Measurements from ENCODE around the gene MGAT4C.
"Not testable (repeated sequence)": the region's sequence is repeated elsewhere in the genome, so short reads cannot be mapped to it uniquely, and the experiment has no call there.

MGAT4C gene

DNA sequence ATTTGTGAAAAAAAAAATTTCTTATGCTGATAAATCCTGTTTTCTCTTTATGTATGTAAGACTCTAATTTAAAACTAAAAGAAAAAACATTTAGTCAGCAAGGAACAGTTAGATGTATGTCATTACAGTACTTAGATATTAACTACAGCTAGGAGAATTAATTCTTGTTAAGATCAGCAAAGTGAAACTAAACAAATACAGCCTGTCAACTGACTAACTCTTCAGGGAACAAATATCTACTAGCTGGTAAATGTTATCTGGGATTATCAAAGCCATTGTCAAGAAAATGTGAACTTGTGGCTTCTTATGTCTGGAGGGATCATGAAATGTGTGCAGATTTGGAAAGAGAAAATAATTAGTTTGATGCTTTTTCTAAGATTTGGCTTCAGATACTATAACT is 27.5 kb downstream of the MGAT4C start:
- peak; percentile 80 for FAIRE-seq

DNA sequence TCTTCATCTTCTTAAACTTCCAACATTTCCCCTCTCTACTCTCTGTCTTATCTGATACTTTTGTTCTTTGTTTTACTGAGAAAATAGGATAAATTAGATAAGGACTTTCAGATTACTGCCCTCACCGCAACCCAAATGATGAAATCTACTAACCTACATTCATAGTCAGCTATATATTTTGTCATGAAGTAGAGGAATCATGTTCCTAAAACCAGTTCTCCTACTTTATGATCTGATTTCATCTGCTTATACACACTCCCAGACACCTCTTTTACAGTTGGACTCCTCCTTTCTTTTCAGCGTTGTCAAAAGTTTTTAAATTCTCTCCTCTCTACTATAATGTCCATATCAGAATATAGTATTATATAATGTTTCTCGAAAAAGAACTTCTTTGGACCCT is 29.7 kb downstream of the MGAT4C start:
- FAIRE-seq = no peak

DNA sequence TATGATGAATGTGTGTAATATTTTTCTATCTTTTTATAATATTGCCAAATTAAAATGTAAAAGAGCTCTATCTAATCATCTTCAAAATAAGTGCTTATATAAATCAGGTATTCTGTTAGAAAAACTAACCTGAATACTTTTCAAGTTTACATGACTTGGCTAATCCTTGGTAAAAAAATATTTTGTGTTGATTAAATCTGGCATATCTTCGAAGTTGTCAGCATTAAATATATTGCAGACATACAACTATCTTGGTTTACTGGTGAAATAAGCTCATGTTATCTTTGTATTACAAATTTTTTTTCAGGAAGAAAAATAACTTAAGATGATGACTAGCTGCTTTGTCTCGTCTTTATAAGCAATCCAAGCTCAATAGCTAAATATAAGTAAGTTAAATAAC is 39.6 kb downstream of the MGAT4C start:
- FAIRE-seq = no peak

DNA sequence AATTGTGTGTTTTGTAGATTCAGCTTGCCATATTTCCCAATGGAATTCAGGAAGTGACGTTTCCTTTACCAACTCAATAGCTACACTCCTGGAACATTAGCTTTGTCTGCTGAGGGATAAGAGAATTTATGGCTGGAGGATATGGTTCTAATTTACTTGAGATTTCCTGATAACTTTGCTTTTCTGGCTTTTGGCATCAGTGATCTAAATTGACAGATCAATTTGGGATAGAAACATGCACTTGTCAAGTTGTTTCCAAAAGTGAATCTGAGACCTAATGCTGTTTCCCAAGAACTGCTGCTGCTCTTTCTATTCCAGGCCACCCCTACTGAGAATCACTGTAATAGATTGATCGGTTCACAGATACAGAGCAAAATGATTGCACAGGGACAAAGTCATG is 43.2 kb downstream of the MGAT4C start:
- no peak for FAIRE-seq

DNA sequence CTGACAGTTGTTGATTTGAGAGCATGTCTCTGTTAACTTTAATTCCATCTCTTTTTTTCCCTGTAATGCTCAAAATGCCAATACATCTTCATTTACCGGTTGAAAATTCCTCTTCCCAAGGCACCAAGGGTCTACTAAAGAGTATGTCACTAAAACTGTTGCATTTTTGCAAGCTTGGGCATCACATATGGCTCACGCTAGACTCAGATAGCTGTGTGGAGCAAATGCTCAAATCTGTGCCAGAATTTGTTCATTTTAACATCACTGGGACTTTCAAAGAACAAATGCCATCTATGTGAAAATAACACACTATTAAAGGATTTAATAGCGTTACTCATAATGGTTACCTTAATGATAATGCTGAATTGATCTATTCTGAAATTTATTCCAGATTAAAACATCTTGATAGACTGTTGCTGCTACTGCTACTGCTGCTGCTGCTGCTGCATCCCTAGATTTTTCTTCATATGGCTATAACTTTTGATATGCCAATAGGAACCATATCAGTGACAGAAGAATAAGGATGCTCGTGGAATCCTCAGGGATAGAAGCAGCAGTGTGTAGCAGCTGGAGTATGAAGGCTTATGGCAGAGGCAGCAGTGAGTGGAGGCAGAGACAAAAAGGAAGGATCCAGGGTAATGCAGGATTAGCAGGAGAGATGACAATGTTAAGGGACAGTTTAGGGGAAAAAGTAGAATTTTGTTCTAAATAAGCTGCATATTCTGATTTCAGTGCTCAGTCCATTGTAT is 57.3 kb downstream of the MGAT4C start:
- no peak for FAIRE-seq

DNA sequence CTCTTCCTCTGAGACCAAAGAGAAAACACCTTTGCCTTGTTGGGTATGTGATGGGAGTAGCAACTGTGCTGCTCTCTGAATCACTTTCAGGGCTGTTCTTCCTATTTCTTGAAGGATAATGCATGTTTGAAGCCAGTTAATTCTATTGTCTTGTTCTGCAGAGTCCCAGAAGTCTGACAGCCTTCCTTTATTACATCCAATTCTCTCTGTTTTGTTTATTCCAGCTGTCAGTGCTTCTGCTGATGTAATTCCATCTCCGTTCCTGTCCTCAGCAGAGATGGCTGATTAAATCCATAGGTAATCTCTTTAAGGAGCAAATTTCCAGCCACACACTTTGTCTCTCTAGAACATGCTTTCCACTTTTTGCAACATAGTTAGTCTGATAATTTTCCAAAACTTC is 59.7 kb downstream of the MGAT4C start:
- no peak for FAIRE-seq

DNA sequence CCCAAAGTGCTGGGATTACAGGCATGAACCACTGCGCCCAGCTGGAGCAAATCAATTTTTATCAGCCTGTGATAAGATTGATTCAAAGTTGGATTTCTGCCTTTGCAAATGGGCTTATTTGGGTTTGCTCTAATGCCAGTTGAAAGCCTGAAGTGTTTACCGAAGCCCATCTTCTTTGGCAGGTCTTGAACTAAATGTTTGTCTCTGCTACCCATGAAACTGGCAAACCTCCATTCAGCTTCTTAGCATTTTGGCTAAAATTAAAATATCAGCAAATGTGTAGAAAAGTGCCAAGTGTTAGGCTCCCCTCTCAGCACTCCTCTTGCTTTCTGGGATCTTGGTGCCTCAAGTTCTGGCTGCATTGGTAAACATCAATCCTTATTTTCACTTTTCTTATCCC is 61.5 kb downstream of the MGAT4C start:
- no peak for FAIRE-seq

DNA sequence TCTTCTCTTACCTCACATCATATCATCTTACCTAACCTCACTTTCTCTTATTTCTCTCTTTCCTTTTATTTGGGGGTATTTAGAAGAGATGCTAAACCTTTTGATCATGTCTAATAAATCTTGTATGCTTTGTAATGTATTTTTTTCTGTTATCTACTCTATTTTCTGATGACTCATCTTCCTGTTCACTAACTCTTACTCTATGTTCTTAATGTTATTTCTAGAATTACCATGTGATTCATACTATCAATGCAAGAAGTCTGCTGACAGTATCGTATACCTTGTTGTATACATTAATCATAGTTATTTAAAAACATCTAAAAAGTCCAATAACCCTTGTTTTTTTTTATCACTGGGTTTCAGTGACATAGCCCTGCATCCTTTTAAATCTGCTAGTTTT is 62.3 kb downstream of the MGAT4C start:
- no peak for FAIRE-seq

DNA sequence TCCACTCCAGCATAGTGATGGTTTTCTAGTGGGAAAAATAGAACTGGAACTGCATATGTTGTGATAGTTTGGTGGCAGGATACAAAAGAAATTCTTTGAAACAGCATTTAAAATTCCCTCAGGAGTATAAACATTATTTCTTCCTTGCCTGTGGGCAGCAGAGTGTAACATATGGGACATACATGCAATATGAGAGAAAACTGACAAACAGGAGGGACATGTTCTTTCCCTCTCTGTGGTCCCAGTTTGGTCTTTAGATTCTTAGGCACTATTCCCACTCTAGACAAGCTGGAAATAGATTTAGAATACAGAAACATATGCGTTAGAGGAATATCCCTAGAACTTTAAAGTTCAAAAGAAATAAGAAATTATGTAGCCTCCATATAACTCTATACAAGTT is 68.0 kb downstream of the MGAT4C start:
- FAIRE-seq = no peak

DNA sequence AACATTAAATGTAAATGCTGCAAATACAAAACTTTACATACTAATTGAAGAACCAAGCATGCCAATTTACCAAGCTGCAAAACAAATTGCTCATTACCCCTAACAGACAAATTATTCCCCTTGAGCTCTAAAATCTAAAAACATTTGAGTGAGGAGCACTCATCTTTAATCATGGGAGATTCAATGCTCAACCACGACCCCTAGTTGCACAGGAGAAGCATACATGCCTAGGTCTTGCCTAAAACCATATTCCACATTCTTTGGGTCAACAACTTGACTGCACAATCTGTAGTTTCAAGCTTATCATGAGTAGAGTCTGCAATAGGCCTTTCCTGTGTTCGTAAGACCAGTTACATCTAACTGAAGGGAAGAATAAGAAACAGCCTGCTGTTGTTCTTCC is 69.7 kb downstream of the MGAT4C start:
- FAIRE-seq = no peak

DNA sequence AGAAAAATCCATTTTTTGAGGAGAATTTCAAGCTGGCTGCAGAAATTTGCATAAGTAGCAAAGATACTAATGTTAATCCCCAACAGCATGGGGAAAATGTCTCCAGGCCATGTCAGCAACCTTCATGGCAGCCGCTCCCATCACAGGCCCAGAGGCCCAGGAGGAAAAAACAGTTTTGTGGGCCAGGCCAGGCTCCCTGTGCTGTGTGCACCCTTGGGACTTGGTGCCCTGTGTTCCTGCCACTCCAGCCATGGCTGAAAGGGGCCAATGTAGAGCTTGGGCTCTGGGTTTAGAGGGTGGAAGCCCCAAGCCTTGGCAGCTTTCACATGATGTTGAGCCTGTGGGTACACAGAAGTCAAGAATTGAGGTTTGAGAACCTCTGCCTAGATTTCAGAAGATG is 76.3 kb downstream of the MGAT4C start:
- FAIRE-seq = no peak

DNA sequence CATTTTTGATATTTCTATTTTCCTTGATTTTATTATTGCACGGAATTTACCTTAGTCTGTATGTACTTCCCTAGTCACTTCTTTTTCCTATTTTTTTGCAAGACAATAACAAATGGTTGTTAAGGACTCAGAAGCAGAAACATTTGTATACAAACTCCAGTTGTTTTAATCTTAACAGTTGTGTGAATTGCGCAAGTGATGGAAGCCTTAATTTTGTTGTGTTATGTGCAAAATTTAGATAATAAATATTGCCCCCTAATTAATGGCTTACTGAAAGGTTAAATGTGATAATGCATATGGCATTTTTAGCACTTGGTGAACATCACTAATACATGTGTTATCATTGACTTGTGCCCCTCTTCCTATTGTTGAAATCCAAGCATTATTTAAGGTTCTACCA is 82.0 kb downstream of the MGAT4C start:
- no peak for FAIRE-seq

DNA sequence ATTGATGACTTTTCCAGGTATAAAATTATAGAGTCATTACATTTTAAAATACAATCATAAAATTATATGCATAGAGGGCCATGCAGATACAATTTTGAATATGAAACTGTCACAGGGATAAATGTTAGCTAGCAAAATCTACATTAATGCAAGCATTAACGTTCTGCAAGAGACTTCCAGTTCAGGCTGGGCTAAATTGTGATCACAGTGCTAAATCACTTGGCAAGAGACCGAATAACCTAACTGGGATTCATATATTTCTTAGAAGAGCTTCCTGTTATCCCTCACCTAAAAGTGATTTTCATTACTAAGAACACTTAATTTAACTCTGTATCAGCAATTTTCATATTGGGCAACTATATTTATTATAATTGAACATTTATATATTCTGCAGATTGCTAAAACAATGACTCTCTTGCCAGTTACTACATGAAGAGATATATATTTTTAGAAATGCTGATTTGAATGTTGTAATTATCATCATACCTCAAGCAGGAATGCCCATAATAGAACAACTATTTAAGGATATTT is 83.2 kb downstream of the MGAT4C start:
- no peak for FAIRE-seq

DNA sequence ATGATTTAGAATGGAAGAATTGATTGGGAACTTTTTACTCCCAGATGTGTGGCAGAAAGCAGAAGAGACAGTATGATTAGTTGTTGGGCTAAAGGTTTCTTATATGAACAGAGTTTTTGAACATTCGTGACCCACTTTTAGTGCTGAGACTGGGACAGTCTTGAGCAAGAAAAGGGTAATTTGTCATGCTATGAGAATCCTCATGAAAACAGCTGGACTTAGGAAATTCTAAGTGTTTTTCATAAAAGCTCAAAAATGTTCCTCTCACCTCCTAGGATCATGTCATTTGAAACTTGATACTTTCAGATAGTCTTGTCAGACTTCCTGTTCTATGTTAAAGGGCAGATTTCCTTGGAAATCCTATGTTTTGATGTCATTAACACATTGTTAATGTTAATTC is 86.1 kb downstream of the MGAT4C start:
- no peak for FAIRE-seq

DNA sequence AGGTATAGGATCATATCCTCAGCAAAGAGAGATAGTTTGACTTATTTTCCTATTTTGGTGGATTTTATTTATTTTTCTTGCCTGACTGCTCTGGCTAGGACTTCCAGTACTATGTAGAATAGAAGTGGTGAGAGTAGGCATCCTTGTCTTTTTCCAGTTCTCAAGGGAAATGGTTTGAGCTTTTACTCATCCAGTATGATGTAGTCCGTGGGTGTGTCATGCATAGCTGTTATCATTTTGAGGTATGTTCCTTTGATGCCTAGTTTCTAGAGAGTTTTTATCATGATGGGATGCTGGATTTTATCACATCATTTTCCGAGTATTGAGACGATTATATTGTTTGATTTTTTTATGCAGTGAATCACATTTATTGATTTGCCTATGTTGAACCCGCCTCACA is 97.2 kb downstream of the MGAT4C start:
- no peak for FAIRE-seq

DNA sequence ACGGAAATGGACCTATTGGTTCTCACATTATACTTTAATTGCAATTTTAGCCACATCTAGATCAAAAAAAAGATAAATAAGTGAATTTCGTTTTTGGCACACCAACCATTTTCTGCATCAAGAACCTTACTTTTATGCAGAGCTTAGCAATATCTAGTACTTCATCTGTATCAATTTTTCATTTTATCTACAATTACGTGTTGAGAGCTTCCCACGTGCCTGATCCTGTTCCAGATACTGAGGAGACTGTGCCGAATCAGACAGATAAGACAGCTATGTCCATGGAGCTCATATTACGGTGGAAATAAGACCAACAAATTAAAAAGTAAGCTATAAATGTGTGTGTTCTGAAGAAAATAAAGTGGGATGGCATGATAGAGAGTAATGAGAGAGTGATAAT is 101.6 kb downstream of the MGAT4C start:
- FAIRE-seq = no peak

DNA sequence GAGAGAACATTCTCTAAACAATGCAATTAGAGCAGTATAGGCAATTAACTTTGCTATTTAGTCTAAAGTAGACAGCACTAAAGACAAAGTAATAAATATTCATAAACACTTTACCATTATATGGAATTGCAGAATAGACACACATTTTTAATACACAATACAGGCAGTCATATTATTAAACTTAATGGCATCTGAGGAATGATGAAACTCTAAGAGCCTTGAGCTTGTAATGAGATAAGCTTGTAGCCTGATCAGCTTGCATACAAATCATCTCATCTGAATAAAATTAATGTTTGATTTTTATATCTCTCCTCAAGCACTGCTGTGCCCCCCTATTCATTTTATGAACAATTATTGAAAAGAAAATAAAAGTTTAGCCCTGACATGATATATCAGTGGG is 107.6 kb downstream of the MGAT4C start:
- FAIRE-seq = no peak

DNA sequence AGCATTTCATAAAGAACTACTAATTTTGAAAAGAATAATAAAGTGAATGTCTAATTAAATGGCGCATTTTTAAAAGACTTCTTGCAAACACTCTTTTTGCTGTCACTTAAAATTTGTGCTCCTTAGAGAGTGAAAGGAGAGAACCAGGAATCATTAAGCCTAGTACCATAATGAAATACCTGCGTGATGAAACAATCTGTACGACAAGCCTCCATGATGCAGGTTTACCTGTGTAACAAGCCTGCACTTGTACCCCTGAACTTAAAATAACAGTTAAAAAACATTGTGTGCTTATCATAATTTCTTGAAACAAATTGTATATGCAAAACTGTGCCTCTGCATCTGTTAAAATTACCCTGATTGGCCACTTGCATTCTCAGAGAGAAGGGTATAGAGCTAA is 108.1 kb downstream of the MGAT4C start:
- no peak for FAIRE-seq

DNA sequence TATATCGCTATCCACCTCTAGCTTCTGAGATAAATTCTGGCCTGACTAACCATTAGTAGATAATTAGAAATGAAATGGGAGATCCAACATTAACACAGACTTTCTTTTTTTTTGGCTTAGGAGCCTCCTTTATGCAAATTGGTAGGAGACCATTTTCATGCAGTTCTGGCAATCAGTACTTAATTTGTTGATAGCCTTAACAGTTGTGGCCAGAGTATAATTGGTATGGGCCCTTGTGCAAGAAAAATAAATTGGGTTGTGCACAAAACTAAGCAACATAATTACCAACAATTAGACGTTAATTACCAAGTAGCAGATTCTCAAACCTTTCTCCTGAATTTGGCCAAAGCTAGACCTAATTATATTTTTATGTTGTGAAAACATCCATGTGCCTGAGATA is 111.0 kb downstream of the MGAT4C start:
- FAIRE-seq = no peak

DNA sequence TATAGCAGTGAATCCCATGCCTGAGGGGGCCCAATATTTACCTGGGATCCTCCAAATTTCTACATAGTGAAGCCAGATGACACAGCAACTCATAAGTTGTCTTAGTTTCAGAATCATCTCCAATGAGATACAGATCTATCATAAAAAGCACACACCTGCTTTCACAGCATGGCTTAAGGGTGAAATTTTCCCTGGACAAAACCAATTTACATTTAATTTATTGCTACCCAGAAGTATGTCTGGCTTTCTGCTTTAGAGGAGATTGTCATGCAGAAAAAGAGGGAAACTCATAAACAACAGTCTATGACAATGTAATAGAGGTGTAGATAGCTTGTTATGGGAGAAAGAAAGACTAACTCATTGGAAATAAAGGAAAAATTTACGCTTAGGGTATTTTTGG is 113.0 kb downstream of the MGAT4C start:
- no peak for FAIRE-seq

DNA sequence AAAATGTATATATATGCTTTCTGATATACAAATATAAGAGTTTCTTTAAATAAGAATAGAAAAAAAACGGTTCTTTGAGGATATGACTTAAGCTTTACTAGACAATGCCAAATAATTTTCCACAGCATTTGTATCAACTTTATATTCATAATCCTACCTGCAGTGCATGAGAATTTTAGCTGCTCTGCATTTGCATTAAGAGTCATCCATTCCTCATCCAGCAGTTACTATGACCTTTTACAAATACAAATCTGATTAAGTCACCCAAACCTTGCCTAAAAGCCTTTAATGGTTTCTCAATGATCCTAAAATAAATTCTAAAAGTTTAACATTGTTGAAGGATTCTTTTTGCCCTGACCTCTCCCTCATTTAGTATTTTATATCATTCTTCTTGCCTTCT is 116.5 kb downstream of the MGAT4C start:
- FAIRE-seq = no peak

DNA sequence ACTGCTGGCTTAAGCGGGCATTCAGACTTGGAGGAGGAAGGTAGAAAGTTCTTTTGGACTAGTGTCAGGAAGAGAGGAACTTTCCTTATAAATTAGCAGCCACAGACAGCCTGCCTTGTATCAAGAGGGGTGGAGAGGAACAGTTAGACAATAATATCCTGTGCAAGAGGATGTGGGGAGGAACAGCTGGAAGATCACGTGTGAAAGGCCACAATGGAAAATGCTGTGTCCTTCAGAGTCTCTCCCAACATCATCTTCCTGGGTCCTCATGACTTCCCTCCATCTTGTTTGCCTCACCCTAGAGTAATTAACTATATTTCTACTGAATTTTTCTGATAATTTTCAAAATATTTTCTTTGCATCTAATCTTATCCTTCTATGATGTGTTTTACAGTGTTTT is 117.4 kb downstream of the MGAT4C start:
- FAIRE-seq = no peak

DNA sequence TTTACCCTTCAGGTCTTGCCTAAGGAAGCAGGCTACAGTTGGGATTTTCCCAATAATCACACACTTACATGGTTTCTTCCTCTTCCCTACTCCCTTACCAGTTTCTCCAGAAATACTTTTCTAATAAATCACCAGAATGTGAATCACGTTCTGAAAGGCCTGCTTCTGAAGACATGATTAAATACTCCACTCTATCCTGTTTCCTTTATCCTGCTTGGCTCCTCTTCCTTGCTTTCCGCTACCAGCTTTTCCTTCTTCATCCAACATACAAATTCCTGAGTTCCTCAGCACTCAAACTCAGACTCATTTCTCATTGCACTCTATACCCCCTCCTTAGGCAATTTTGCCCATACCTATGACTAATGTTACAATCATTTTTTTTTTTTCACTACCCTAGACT is 118.3 kb downstream of the MGAT4C start:
- no peak for FAIRE-seq

DNA sequence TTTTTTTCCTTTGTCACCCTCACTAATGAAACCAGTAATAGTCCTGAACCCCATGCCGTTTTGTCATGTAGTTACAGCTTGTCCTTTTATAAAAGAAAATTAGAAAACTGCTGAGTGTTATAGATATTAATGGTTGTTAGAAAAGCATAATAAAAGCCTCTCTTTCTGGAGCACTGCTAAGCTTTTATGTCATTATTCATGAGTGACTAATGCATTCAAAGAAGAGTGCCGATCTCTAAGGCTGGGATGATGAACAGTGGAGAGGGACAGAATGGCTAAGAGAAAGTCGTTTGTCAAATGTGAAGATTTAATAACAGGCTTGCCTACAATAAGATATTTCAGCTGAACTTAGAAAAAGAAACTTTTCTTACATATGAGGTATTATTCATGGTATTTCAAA is 121.6 kb downstream of the MGAT4C start:
- FAIRE-seq = no peak

DNA sequence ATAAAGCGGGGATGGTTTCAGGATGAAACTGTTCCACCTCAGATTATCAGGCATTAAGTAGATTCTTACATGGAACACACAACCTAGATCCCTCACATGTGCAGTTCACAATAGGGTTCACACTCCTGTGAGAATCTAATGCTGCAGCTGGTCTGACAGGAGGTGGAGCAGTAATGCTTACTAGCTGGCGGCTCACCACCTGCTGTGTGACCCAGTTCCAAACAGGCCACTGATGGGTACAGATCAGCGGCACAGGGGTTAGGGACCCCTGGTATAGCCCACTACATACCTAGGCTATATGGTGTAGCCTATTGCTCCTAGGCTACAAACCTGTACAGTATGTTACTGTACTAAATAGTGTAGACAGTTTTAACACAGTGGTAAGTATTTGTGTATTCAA is 129.3 kb downstream of the MGAT4C start:
- FAIRE-seq = not testable (repeated sequence)
